Mesenchymal stem cell (in vitro differentiated cells and primary cell): ENCODE measurements around the gene ZFHX3.
"Not testable (repeated sequence)": the region's sequence is repeated elsewhere in the genome, so short reads cannot be mapped to it uniquely, and the experiment has no call there.

Source experiments
- DNase-seq: peaks from one replicate; pipeline ENCODE4 v3.0.0-alpha.2; 2013
- H2AFZ ChIP-seq: one replicate; pipeline ENCODE4 v1.6.1; 2013; ENCODE audit warnings: low read depth, mild to moderate bottlenecking, control low read depth, inconsistent platforms, low read length, moderate library complexity
- H2AK5ac ChIP-seq: 2 replicates; pipeline ENCODE4 v1.6.1; 2013; ENCODE audit warnings: low read length, moderate library complexity, mild to moderate bottlenecking, inconsistent platforms; ENCODE audit not compliant: severe bottlenecking
- H2BK120ac ChIP-seq: one replicate; pipeline ENCODE4 v1.6.1; 2013; ENCODE audit warnings: low read depth, mild to moderate bottlenecking, inconsistent platforms, low read length, moderate library complexity
- H2BK12ac ChIP-seq, 2 experiments: one replicate each; pipeline ENCODE4 v1.6.1; 2013; ENCODE audit warnings: inconsistent platforms in 2 of 2, low read length in 2 of 2, mild to moderate bottlenecking in 2 of 2, moderate library complexity in 2 of 2, control low read depth in 1 of 2
- H2BK15ac ChIP-seq: one replicate; pipeline ENCODE4 v1.6.1; 2013; ENCODE audit warnings: mild to moderate bottlenecking, low read depth, inconsistent platforms; ENCODE audit not compliant: poor library complexity, severe bottlenecking
- H2BK5ac ChIP-seq: 2 replicates; pipeline ENCODE4 v1.6.1; 2013; ENCODE audit warnings: low read depth, mild to moderate bottlenecking, low read length, control low read depth, inconsistent platforms; ENCODE audit not compliant: poor library complexity, severe bottlenecking
- H3K14ac ChIP-seq, 2 experiments: one replicate each; pipeline ENCODE4 v1.6.1; 2013; ENCODE audit warnings: inconsistent platforms in 2 of 2, low read length in 2 of 2, control low read depth in 1 of 2, mild to moderate bottlenecking in 1 of 2, moderate library complexity in 1 of 2
- H3K18ac ChIP-seq, 2 experiments: one replicate each; pipeline ENCODE4 v1.6.1; 2013; ENCODE audit warnings: inconsistent platforms in 2 of 2, low read length in 2 of 2, control low read depth in 1 of 2, low read depth in 1 of 2, mild to moderate bottlenecking in 1 of 2
- H3K23ac ChIP-seq, 2 experiments: one replicate each; pipeline ENCODE4 v1.6.1; 2013; ENCODE audit warnings: inconsistent platforms in 2 of 2, low read length in 2 of 2, mild to moderate bottlenecking in 2 of 2, moderate library complexity in 2 of 2, control low read depth in 1 of 2
- H3K27ac ChIP-seq: 2 replicates; pipeline ENCODE4 v1.5.1; 2013; ENCODE audit warnings: mild to moderate bottlenecking, moderate library complexity, low read length, control low read depth, inconsistent platforms; ENCODE audit not compliant: poor library complexity, severe bottlenecking
- H3K27me3 ChIP-seq, 2 experiments: 2 replicates each; pipeline versions ENCODE4 v1.6.1 to v1.7.0; 2013; ENCODE audit warnings: low read length in 2 of 2, mild to moderate bottlenecking in 2 of 2, moderate library complexity in 2 of 2, control low read depth in 1 of 2, inconsistent platforms in 1 of 2; ENCODE audit not compliant: control insufficient read depth in 1 of 2, insufficient read depth in 1 of 2
- H3K36me3 ChIP-seq, 2 experiments: 2 replicates each; pipeline versions ENCODE4 v1.6.1 to v1.7.0; 2013; ENCODE audit warnings: low read length in 2 of 2, control low read depth in 1 of 2, inconsistent platforms in 1 of 2, low read depth in 1 of 2, mild to moderate bottlenecking in 1 of 2; ENCODE audit not compliant: insufficient read depth in 2 of 2, control insufficient read depth in 1 of 2
- H3K4ac ChIP-seq, 2 experiments: one replicate each; pipeline ENCODE4 v1.6.1; 2013; ENCODE audit warnings: inconsistent platforms in 2 of 2, low read length in 2 of 2, mild to moderate bottlenecking in 2 of 2, moderate library complexity in 2 of 2, control low read depth in 1 of 2, low read depth in 1 of 2
- H3K4me1 ChIP-seq: 2 replicates; pipeline ENCODE4 v1.6.1; 2013; ENCODE audit warnings: low read depth, low read length, control low read depth; ENCODE audit not compliant: control insufficient read depth, insufficient read depth
- H3K4me2 ChIP-seq: 2 replicates; pipeline ENCODE4 v1.6.1; 2013; ENCODE audit warnings: low read length, mild to moderate bottlenecking, inconsistent platforms; ENCODE audit not compliant: poor library complexity, severe bottlenecking
- H3K4me3 ChIP-seq, 2 experiments: 2 replicates each; pipeline versions ENCODE4 v1.5.1 to v1.7.0; 2013; ENCODE audit warnings: low read length in 2 of 2, mild to moderate bottlenecking in 2 of 2, control low read depth in 1 of 2, low read depth in 1 of 2; ENCODE audit not compliant: insufficient read depth in 1 of 2
- H3K79me1 ChIP-seq: replicated peaks from 2 replicates; pipeline ENCODE4 v1.6.1; 2013; ENCODE audit warnings: mild to moderate bottlenecking, control low read depth, low read length, inconsistent platforms; ENCODE audit not compliant: poor library complexity, severe bottlenecking
- H3K9ac ChIP-seq: 2 replicates; pipeline ENCODE4 v1.7.0; 2013; ENCODE audit warnings: mild to moderate bottlenecking, low read length, moderate library complexity
- H3K9me3 ChIP-seq: 2 replicates; pipeline ENCODE4 v1.7.0; 2013; ENCODE audit warnings: mild to moderate bottlenecking, low read length; ENCODE audit not compliant: control insufficient read depth
- H4K8ac ChIP-seq: one replicate; pipeline ENCODE4 v1.6.1; 2013; ENCODE audit warnings: inconsistent platforms, mild to moderate bottlenecking, low read length, moderate library complexity
- H4K91ac ChIP-seq: one replicate; pipeline ENCODE4 v1.6.1; 2013; ENCODE audit warnings: mild to moderate bottlenecking, low read length, inconsistent platforms
- WGBS: methylation state at CpG from one replicate; pipeline ENCODE4 v1.1.7; 2013; ENCODE audit warnings: mixed read lengths; 5-methylcytosine and 5-hydroxymethylcytosine counted together

The ZFHX3 gene

DNA sequence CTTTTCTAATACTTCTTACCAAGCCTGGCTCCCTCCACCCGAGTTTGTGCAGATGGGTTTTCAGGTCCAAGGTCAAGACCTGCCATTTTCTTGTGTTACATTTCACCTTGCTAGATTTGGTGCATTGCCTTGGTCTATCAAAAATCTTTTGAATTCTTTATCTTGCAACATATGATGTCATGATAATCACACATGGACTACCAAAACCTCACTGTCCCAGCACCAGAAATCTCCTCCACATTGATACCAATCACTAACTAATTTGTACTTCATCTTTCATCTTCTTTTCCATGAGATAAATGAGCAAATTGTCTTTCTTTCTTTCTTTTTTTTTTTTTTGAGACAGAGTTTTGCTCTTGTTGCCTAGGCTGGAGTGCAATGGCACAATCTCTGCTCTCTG, 33.0 kb upstream of the ZFHX3 start:
- 71% methylated on average over 1 of the region's 1 CpG for WGBS

DNA sequence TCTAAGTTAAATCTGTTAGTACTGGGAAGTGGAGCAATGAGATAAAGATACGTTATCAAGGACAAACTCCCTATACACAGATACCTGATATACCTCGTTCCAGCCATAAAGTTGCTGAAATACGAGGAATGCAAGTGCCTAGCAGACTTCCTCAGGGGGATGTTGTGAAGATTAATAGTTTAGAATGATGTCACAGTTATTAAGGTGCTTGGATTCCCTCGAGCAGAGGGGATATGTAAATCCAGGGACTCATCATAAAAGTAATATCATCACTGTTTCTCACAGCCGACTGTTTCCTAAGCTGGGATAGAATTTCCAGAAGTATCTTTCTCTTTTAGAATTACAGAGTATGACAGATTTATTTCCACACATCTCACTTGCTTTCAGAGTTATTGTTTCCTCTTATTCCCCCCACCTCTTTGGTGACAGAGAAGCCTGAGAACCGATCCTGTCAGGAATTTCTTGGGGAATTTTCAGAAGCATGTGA, 28.4 kb upstream of the ZFHX3 start:
- H3K9ac ChIP-seq = no peak overlapping the region
- H3K79me1 ChIP-seq = no peaks in the 10 kb centered on the region
- H2AFZ ChIP-seq = no peak overlapping the region
- H3K9me3 ChIP-seq = no peaks in the 10 kb centered on the region
- no peak overlapping the region for H2BK5ac ChIP-seq
- H4K8ac ChIP-seq = no peak overlapping the region
- no peak overlapping the region for H2BK120ac ChIP-seq
- no peak overlapping the region for H2AK5ac ChIP-seq
- peaks cover 4% of the 10 kb centered on the region for H3K4me1 ChIP-seq
- DNase-seq = no peak
- H3K4me2 ChIP-seq = no peak overlapping the region
- no peaks in the 10 kb centered on the region for H3K36me3 ChIP-seq
- no peak overlapping the region for H2BK12ac ChIP-seq
- H4K91ac ChIP-seq = no peak overlapping the region
- H2BK15ac ChIP-seq = no peak overlapping the region
- H3K4me3 ChIP-seq = no peak overlapping the region
- H3K18ac ChIP-seq = no peak overlapping the region
- H3K23ac ChIP-seq = no peak overlapping the region
- 67% methylated on average over 2 of the region's 6 CpGs for WGBS
- H3K4ac ChIP-seq = no peak overlapping the region
- H3K27ac ChIP-seq = no peak overlapping the region
- H3K27me3 ChIP-seq = no peaks in the 10 kb centered on the region
- no peak overlapping the region for H3K14ac ChIP-seq

More for the DNA sequence above, 33.0 kb upstream of the ZFHX3 start:
- H3K4ac ChIP-seq = no peak overlapping the region
- no peak overlapping the region for H2BK5ac ChIP-seq
- no peak overlapping the region for H2BK12ac ChIP-seq
- no peaks in the 10 kb centered on the region for H3K27me3 ChIP-seq
- no peak for DNase-seq
- H3K4me1 ChIP-seq = peaks cover 2% of the 10 kb centered on the region
- H3K23ac ChIP-seq = no peak overlapping the region
- no peak overlapping the region for H2BK120ac ChIP-seq
- H3K79me1 ChIP-seq = no peaks in the 10 kb centered on the region
- H3K4me2 ChIP-seq = no peak overlapping the region
- H2AK5ac ChIP-seq = no peak overlapping the region
- H3K14ac ChIP-seq = no peak overlapping the region
- no peak overlapping the region for H2AFZ ChIP-seq
- no peaks in the 10 kb centered on the region for H3K9me3 ChIP-seq
- no peaks in the 10 kb centered on the region for H3K36me3 ChIP-seq
- no peak overlapping the region for H3K4me3 ChIP-seq
- no peak overlapping the region for H3K9ac ChIP-seq
- peak overlapping the region in 1 of 2 experiments; percentile 43 for H3K18ac ChIP-seq
- no peak overlapping the region for H3K27ac ChIP-seq
- H4K8ac ChIP-seq = no peak overlapping the region
- no peak overlapping the region for H4K91ac ChIP-seq
- no peak overlapping the region for H2BK15ac ChIP-seq

DNA sequence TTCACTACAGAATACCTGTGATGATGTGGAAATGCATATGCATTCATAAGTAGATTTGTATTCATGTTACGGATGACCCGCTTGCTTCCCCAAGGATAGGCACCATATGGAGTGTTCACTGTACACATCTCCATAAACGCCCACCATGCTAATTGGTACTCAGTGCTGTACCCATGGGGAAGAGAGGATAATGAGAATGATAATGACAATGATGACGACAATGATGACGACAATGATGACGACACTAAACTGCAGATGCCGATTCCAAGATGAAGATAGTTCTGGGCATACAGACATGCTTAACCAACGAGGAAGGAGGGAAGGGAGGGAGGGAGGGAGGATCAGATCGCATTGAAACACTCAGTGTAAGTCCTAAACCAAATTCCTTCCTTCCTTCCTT, 26.5 kb upstream of the ZFHX3 start:
- H2BK12ac ChIP-seq = no peak overlapping the region
- H3K9me3 ChIP-seq = no peaks in the 10 kb centered on the region
- no peak overlapping the region for H2BK120ac ChIP-seq
- no peaks in the 10 kb centered on the region for H3K79me1 ChIP-seq
- H3K23ac ChIP-seq = no peak overlapping the region
- no peak overlapping the region for H2AK5ac ChIP-seq
- WGBS = 93% methylated on average over 9 of the region's 9 CpGs
- H2BK15ac ChIP-seq = no peak overlapping the region
- H4K8ac ChIP-seq = no peak overlapping the region
- H2AFZ ChIP-seq = no peak overlapping the region
- H3K14ac ChIP-seq = no peak overlapping the region
- H3K4ac ChIP-seq = no peak overlapping the region
- no peak overlapping the region for H3K9ac ChIP-seq
- peaks cover 11% of the 10 kb centered on the region for H3K4me1 ChIP-seq
- no peak for DNase-seq
- H3K27ac ChIP-seq = no peak overlapping the region
- no peak overlapping the region for H3K18ac ChIP-seq
- H3K4me2 ChIP-seq = no peak overlapping the region
- H4K91ac ChIP-seq = no peak overlapping the region
- H2BK5ac ChIP-seq = no peak overlapping the region
- no peaks in the 10 kb centered on the region for H3K36me3 ChIP-seq
- no peak overlapping the region for H3K4me3 ChIP-seq
- no peaks in the 10 kb centered on the region for H3K27me3 ChIP-seq

DNA sequence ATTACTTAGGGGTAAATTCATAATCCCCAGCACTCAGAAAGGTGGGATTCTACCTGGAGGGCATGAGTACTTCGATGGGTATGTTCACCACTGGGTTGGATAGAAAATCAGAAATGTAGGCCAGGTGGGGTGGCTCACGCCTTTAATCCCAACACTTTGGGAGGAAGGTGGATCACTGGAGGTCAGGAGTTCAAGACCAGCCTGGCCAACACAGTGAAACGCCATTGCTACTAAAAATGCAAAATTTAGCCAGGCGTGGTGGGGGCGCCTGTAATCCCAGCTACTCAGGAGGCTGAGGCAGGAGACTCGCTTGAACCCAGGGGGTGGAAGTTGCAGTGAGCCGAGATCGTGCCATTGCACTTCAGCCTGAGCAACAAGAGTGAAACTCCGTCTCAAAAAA, 24.1 kb upstream of the ZFHX3 start:
- not testable (repeated sequence) for H3K4ac ChIP-seq, H2BK12ac ChIP-seq, H3K23ac ChIP-seq, H2BK5ac ChIP-seq, H4K91ac ChIP-seq, H3K9ac ChIP-seq, H2BK15ac ChIP-seq, H2BK120ac ChIP-seq, H3K14ac ChIP-seq, H3K4me3 ChIP-seq, H3K79me1 ChIP-seq, H3K27me3 ChIP-seq, DNase-seq, H4K8ac ChIP-seq, H3K27ac ChIP-seq, H3K4me2 ChIP-seq, H2AFZ ChIP-seq, H3K36me3 ChIP-seq, H2AK5ac ChIP-seq, H3K9me3 ChIP-seq
- WGBS = 97% methylated on average over 7 of the region's 9 CpGs
- H3K4me1 ChIP-seq = peaks cover 22% of the 10 kb centered on the region
- H3K18ac ChIP-seq = peak overlapping the region in 1 of 2 experiments; percentile 75
